Measurements from ENCODE around the gene BCL2L14. TPM values are rescaled to one million over a fixed set of nuclear protein-coding genes. Genes with fewer than 3 reads are reported as not detected.

The BCL2L14 gene
- total and polyA plus RNA-seq, 2 of the 13 experiments (the other 11 are each of a cell fraction or from before 2014, with no cell fraction given): 0.11 TPM; not detected in 1

GRCh38 chr12:12072064-12072760 lies 1.5 kb downstream of the BCL2L14 start (continued):
- TF ChIP-seq ZNF687 (CRISPR knock-in tag; IDR thresholded peaks at IDR 0.05): peak; percentile 72
- TF ChIP-seq JARID2 (CRISPR knock-in tag; IDR thresholded peaks at IDR 0.05; ENCODE audit: insufficient replicate concordance): no peak
- no peak for TF ChIP-seq ZNF510 (CRISPR knock-in tag; IDR thresholded peaks at IDR 0.05; ENCODE audit: low read depth)
- TF ChIP-seq ZNF574 (CRISPR knock-in tag; IDR thresholded peaks at IDR 0.05): 0 out of 2 replicates have a peak, but pooled peaks have one; percentile 24
- no peak for TF ChIP-seq ZNF337 (CRISPR knock-in tag; IDR thresholded peaks at IDR 0.05; ENCODE audit: borderline replicate concordance, low read depth)
- no peak for TF ChIP-seq ZNF264 (CRISPR knock-in tag; IDR thresholded peaks at IDR 0.05)
- TF ChIP-seq ZNF768 (CRISPR knock-in tag; IDR thresholded peaks at IDR 0.05): no peak
- TF ChIP-seq MTA3 (CRISPR knock-in tag; IDR thresholded peaks at IDR 0.05): no peak
- TF ChIP-seq GLMP (CRISPR knock-in tag; IDR thresholded peaks at IDR 0.05; ENCODE audit: borderline replicate concordance): no peak
- TF ChIP-seq ISL2 (CRISPR knock-in tag; IDR thresholded peaks at IDR 0.05): no peak
- TF ChIP-seq E2F1 (CRISPR knock-in tag; IDR thresholded peaks at IDR 0.05): no peak
- no peak for TF ChIP-seq CBX2 (IDR thresholded peaks at IDR 0.05; ENCODE audit: low read depth, low read length)
- TF ChIP-seq CBX2 (CRISPR knock-in tag; IDR thresholded peaks at IDR 0.05; ENCODE audit: low read depth): peak; percentile 68; the same call in 1 of the 2 replicates
- no peak for TF ChIP-seq ZBTB3 (CRISPR knock-in tag; IDR thresholded peaks at IDR 0.05; ENCODE audit: borderline replicate concordance, low read depth)
- TF ChIP-seq PITX1 (CRISPR knock-in tag; IDR thresholded peaks at IDR 0.05): peak; percentile 31; the same call in 1 of the 2 replicates
- TF ChIP-seq FOSL2 (CRISPR knock-in tag; IDR thresholded peaks at IDR 0.05): no peak
- no peak for TF ChIP-seq SYNCRIP (IDR thresholded peaks at IDR 0.05; ENCODE audit: insufficient read depth, low read depth, low read length)
- no peak for TF ChIP-seq NCOA1 (CRISPR knock-in tag; IDR thresholded peaks at IDR 0.05)
- TF ChIP-seq ZNF17 (CRISPR knock-in tag; IDR thresholded peaks at IDR 0.05): no peak
